Esophagus squamous epithelium (tissue), 4 donors: ENCODE results near the gene KRTAP5-9.
"Not testable (repeated sequence)": the region's sequence is repeated elsewhere in the genome, so short reads cannot be mapped to it uniquely, and the experiment has no call there.

Experiments
- POLR2A ChIP-seq, 4 donors: fragments of 450-650 bp; IDR thresholded peaks; one replicate each; pipeline ENCODE4 v1.6.1; 2017; ENCODE audit warnings: antibody characterized with exemption in 4 of 4, mild to moderate bottlenecking in 4 of 4, moderate library complexity in 3 of 4
- TF ChIP-seq, protein P1 (sequence below), 6 experiments: fragments of 450-650 bp in 4 of 6; fragments of 200-600 bp in 2 of 6; sonication (generic) in 2 of 6; IDR thresholded peaks; one replicate each; pipeline ENCODE4 v1.5.1; 2016 to 2019; ENCODE audit warnings: antibody characterized with exemption in 6 of 6, mild to moderate bottlenecking in 4 of 6, moderate library complexity in 4 of 6

DNA sequence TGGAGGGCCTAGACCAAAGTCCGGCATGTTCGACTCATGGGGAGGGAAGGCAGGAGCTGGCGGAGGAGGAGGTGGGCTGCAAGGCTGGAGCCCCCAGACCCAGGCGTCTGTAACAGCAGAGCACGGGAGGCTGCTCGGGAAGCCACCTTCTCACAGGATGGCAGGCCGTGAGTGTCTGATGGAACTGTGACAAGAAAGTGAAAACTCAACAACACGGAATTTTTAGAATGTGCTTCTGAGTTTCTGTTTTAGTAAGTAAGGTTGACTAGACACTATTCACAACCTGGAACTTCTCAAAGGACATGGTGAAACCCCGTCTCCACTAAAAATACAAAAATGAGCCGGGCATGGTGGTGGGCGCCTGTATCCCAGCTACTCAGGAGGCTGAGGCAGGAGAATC lies 8.2 kb upstream of the KRTAP5-9 start:
- TF ChIP-seq, protein P1, sequence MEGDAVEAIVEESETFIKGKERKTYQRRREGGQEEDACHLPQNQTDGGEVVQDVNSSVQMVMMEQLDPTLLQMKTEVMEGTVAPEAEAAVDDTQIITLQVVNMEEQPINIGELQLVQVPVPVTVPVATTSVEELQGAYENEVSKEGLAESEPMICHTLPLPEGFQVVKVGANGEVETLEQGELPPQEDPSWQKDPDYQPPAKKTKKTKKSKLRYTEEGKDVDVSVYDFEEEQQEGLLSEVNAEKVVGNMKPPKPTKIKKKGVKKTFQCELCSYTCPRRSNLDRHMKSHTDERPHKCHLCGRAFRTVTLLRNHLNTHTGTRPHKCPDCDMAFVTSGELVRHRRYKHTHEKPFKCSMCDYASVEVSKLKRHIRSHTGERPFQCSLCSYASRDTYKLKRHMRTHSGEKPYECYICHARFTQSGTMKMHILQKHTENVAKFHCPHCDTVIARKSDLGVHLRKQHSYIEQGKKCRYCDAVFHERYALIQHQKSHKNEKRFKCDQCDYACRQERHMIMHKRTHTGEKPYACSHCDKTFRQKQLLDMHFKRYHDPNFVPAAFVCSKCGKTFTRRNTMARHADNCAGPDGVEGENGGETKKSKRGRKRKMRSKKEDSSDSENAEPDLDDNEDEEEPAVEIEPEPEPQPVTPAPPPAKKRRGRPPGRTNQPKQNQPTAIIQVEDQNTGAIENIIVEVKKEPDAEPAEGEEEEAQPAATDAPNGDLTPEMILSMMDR (IDR thresholded peaks at IDR 0.05), result not testable (repeated sequence)
- TF ChIP-seq POLR2A (IDR thresholded peaks at IDR 0.05), result not testable (repeated sequence)
